SU-DHL-6 (cell line): Measurements from ENCODE around the gene AHRR.
"Not testable (repeated sequence)": the region's sequence is repeated elsewhere in the genome, so short reads cannot be mapped to it uniquely, and the experiment has no call there.

Source experiments
- H2AFZ ChIP-seq: fragments of 200-600 bp; sonication (generic); 2 replicates; pipeline ENCODE4 v1.6.1; 2014; ENCODE audit warnings: low read depth, mild to moderate bottlenecking, moderate library complexity, mixed read lengths, antibody characterized with exemption, low read length; ENCODE audit not compliant: severe bottlenecking
- H3F3A ChIP-seq: fragments of 200-600 bp; shearing (Covaris generic); 2 replicates; pipeline ENCODE4 v1.6.0; 2016; ENCODE audit warnings: antibody characterized with exemption, mild to moderate bottlenecking; ENCODE audit not compliant: insufficient read depth
- H3K27ac ChIP-seq: fragments of 200-600 bp; sonication (generic); 2 replicates; pipeline ENCODE4 v1.5.1; 2016; ENCODE audit warnings: low read depth, mild to moderate bottlenecking, low read length, moderate library complexity, mixed read lengths
- H3K27me3 ChIP-seq: fragments of 200-600 bp; sonication (generic), shearing (Covaris generic); 2 replicates; pipeline ENCODE4 v1.6.0; 2014; ENCODE audit warnings: mild to moderate bottlenecking, low read length
- H3K36me3 ChIP-seq: fragments of 200-600 bp; sonication (generic); 2 replicates; pipeline ENCODE4 v1.6.1; 2014; ENCODE audit warnings: mild to moderate bottlenecking, low read length, mixed read lengths
- H3K4me2 ChIP-seq: fragments of 300-600, 200-600 bp; shearing (Covaris generic), sonication (generic); 2 replicates; pipeline ENCODE4 v1.6.0; 2014; ENCODE audit warnings: low read length, low read depth, mild to moderate bottlenecking; ENCODE audit not compliant: poor library complexity, severe bottlenecking
- H3K4me3 ChIP-seq: fragments of 200-600 bp; sonication (generic); 2 replicates; pipeline ENCODE4 v1.5.1; 2014; ENCODE audit warnings: antibody characterized with exemption, low read length, mild to moderate bottlenecking, mixed read lengths; ENCODE audit not compliant: insufficient read depth, poor library complexity, severe bottlenecking
- H3K79me2 ChIP-seq: fragments of 200-600 bp; sonication (generic); 2 replicates; pipeline ENCODE4 v1.6.1; 2014; ENCODE audit warnings: mild to moderate bottlenecking, low read length, moderate library complexity; ENCODE audit not compliant: insufficient read depth
- H3K9ac ChIP-seq: fragments of 200-600 bp; sonication (generic); 2 replicates; pipeline ENCODE4 v1.7.0; 2014; ENCODE audit warnings: mild to moderate bottlenecking, low read length
- H3K9me2 ChIP-seq: fragments of 200-600 bp; sonication (generic); replicated peaks from 2 replicates; pipeline ENCODE4 v1.6.1; 2014; ENCODE audit warnings: low read length; ENCODE audit not compliant: insufficient read depth
- H3K9me3 ChIP-seq: fragments of 200-600 bp; sonication (generic); 2 replicates; pipeline ENCODE4 v1.6.1; 2014; ENCODE audit warnings: low read length, mixed read lengths; ENCODE audit not compliant: insufficient read depth
- H4K20me1 ChIP-seq: fragments of 200-600 bp; sonication (generic); 2 replicates; pipeline ENCODE4 v1.6.1; 2014; ENCODE audit warnings: low read depth, mild to moderate bottlenecking, antibody characterized with exemption, low read length, moderate library complexity, mixed read lengths
- EZH2phosphoT487 ChIP-seq: fragments of 200-600 bp; sonication (generic), shearing (Covaris generic); conservative IDR thresholded peaks from 2 replicates; pipeline ENCODE4 v1.6.1; 2018; ENCODE audit warnings: mild to moderate bottlenecking, antibody characterized with exemption, low read length, moderate library complexity, mixed read lengths
- TF ChIP-seq, protein P1 (sequence below): fragments of 200-600 bp; sonication (generic); IDR thresholded peaks from one replicate; pipeline ENCODE4 v1.5.1; 2017; ENCODE audit warnings: antibody characterized with exemption, mild to moderate bottlenecking, low read length, moderate library complexity; ENCODE audit not compliant: insufficient read depth, poor library complexity, severe bottlenecking

Gene AHRR

DNA sequence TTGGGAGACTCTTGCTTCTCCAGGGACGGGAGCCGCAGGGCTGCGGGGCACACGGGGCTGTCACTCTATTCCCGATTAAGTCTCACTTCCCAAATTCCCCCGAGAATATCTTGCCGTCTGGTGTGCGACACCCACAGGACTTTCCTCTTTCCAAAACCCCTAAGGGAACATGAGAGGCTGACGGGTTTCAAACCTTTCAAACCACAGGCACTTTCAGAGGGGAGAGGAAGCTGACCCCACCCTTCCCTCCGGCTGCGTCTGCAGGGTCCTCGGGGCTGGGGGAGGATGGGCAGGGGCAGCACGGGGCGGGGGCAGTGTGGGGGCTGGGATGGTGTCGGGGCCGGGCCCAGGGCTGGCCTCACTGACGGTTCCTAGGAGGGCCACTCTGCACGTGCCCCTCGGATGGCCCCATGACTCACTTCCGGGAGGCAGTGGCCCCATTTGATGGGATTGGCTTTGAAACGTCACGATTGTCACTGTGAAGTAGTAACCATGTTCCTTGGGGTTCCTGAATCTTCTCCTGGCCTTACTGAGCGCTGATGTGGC, 164.5 kb downstream of the AHRR start:
- Histone ChIP-seq H3K9ac (no peak overlapping the region), H3K27me3 (no peaks in the 10 kb centered on the region), H2AFZ (no peak overlapping the region), H3K79me2 (no peaks in the 10 kb centered on the region), H3F3A (no peaks in the 10 kb centered on the region), H3K9me2 (no peaks in the 10 kb centered on the region), H3K9me3 (no peaks in the 10 kb centered on the region), H4K20me1 (no peaks in the 10 kb centered on the region), H3K27ac (no peak overlapping the region), H3K4me2 (no peak overlapping the region), H3K36me3 (no peaks in the 10 kb centered on the region), H3K4me3 (no peak overlapping the region)
- TF ChIP-seq, protein P1, sequence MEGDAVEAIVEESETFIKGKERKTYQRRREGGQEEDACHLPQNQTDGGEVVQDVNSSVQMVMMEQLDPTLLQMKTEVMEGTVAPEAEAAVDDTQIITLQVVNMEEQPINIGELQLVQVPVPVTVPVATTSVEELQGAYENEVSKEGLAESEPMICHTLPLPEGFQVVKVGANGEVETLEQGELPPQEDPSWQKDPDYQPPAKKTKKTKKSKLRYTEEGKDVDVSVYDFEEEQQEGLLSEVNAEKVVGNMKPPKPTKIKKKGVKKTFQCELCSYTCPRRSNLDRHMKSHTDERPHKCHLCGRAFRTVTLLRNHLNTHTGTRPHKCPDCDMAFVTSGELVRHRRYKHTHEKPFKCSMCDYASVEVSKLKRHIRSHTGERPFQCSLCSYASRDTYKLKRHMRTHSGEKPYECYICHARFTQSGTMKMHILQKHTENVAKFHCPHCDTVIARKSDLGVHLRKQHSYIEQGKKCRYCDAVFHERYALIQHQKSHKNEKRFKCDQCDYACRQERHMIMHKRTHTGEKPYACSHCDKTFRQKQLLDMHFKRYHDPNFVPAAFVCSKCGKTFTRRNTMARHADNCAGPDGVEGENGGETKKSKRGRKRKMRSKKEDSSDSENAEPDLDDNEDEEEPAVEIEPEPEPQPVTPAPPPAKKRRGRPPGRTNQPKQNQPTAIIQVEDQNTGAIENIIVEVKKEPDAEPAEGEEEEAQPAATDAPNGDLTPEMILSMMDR: no peak
- no peak for TF ChIP-seq EZH2phosphoT487

DNA sequence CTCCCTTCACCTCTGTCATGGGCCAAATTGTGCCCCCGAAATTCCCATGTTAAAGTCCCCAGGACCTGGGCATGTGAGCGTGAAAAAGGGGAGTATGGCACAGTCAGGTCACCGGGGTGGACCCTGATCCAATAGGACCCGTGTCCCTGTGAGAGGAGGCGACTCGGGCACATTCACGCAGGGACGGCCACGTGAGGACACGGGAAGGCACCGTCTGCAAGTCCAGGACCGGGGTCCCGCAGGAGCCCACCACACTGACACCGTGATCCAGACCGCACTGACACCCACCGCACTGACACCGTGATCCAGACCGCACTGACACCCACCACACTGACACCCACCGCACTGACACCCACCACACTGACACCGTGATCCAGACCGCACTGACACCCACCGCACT, 165.1 kb downstream of the AHRR start:
- H3K4me2 ChIP-seq: not testable (repeated sequence)

More for the DNA sequence above, 165.1 kb downstream of the AHRR start:
- H3K79me2 ChIP-seq, H3K9me2 ChIP-seq, H3K9me3 ChIP-seq, H4K20me1 ChIP-seq, H3K9ac ChIP-seq, H2AFZ ChIP-seq, H3K36me3 ChIP-seq, H3K27me3 ChIP-seq, H3K27ac ChIP-seq, H3F3A ChIP-seq, H3K4me3 ChIP-seq: not testable (repeated sequence)
